ENCODE data around the gene SDHAF3. TPM values are rescaled to one million over a fixed set of nuclear protein-coding genes. Genes with fewer than 3 reads are reported as not detected.

Gene SDHAF3
- total RNA-seq, 4 donors from 2014 or later: 6.4 to 20.8 (median 11.3) TPM

DNA sequence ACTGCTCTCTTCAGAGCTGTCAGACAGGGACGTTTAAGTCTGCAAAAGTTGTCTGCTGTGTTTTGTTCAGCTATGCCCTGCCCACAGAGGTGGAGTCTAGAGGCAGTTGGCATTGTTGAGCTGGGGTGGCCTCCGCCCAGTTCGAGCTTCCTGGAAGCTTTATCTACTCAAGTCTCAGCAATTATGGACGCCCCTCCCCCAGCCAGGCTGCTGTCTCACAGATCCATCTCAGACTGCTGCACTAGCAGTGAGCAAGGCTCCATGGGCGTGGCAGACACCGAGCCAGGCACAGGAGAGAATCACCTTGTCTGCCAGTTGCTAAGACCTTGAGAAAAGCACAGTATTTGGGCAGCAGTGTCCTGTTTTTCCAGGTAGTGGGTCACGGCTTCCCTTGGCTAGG is 98.1 kb downstream of the SDHAF3 start:
- Histone ChIP-seq H3K27ac (no peak overlapping the region), H3K4me1 (no peaks in the 10 kb centered on the region), H3K36me3 (no peaks in the 10 kb centered on the region), H3K9me3 (no peaks in the 10 kb centered on the region), H3K4me3 (replicated peaks in 1 of 3) (no peak overlapping the region), H3K27me3 (no peaks in the 10 kb centered on the region)
- intact Hi-C loops (cut with DNase I): no loop called here
- WGBS, 2 donors: 63 to 70% methylated on average over 4 to 6 of the region's 7 CpGs
- DNase-seq: no peak
- TF ChIP-seq POLR2A (IDR thresholded peaks at IDR 0.05): no peak
- TF ChIP-seq, protein P1, sequence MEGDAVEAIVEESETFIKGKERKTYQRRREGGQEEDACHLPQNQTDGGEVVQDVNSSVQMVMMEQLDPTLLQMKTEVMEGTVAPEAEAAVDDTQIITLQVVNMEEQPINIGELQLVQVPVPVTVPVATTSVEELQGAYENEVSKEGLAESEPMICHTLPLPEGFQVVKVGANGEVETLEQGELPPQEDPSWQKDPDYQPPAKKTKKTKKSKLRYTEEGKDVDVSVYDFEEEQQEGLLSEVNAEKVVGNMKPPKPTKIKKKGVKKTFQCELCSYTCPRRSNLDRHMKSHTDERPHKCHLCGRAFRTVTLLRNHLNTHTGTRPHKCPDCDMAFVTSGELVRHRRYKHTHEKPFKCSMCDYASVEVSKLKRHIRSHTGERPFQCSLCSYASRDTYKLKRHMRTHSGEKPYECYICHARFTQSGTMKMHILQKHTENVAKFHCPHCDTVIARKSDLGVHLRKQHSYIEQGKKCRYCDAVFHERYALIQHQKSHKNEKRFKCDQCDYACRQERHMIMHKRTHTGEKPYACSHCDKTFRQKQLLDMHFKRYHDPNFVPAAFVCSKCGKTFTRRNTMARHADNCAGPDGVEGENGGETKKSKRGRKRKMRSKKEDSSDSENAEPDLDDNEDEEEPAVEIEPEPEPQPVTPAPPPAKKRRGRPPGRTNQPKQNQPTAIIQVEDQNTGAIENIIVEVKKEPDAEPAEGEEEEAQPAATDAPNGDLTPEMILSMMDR (IDR thresholded peaks at IDR 0.05): no peak

DNA sequence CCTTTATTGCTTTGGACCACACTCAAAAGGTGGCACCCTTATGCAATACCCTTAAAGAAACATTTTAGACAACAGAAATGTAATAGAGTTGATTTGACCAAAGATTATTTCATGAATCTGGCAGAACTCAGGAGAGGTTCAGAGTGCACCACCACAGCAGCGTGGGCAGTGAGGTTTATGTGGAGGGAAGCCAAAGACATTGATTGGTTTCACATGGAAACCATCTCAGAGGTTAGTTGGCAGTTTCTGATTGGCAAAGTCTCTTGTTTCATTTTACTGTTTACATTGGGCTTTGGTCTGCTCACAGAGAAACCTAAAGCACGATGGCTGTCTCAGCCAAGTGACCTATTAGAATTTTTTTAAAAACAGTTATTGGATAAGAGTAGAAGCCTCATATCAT is 101.3 kb downstream of the SDHAF3 start:
- intact Hi-C loops (cut with DNase I): no loop called here
- TF ChIP-seq, protein P1 (IDR thresholded peaks at IDR 0.05): no peak
- TF ChIP-seq POLR2A (IDR thresholded peaks at IDR 0.05): no peak
- no peak for DNase-seq

DNA sequence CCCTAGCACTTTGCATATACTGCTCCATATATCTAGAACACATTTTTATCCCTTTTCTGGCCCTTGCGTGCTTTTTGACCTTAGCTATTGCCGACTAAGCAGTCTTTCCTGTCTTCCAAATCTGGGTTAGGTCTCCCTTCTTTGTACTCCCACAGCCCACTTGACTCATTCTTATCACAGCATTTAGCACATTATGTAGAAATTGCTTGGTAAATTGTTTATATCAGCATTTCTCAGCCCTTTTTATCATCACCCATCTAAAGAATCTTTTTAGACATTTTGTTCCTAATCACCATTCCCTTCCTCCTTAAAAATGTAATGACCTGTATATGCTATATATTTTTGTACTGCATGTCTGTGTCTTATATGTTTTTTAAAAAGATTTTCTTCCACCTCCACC is 101.7 kb downstream of the SDHAF3 start:
- H3K4me1 ChIP-seq: no peaks in the 10 kb centered on the region
- no peaks in the 10 kb centered on the region for H3K36me3 ChIP-seq
- H3K4me3 ChIP-seq (replicated peaks in 1 of 3): no peak overlapping the region
- 88% methylated on average over 2 of the region's 2 CpGs for WGBS, 2 donors
- no peaks in the 10 kb centered on the region for H3K9me3 ChIP-seq
- H3K27ac ChIP-seq: no peak overlapping the region
- no peak for DNase-seq
- H3K27me3 ChIP-seq: no peaks in the 10 kb centered on the region
- intact Hi-C loops (cut with DNase I): no loop called here
- TF ChIP-seq POLR2A (IDR thresholded peaks at IDR 0.05): no peak
- TF ChIP-seq, protein P1 (IDR thresholded peaks at IDR 0.05): no peak

More for the DNA sequence above, 101.3 kb downstream of the SDHAF3 start:
- Histone ChIP-seq H3K4me3 (replicated peaks in 1 of 3) (no peak overlapping the region), H3K27ac (no peak overlapping the region), H3K36me3 (no peaks in the 10 kb centered on the region), H3K9me3 (no peaks in the 10 kb centered on the region), H3K4me1 (no peaks in the 10 kb centered on the region), H3K27me3 (no peaks in the 10 kb centered on the region)
- WGBS, 2 donors: 23 to 27% methylated on average over 2 of the region's 2 CpGs

DNA sequence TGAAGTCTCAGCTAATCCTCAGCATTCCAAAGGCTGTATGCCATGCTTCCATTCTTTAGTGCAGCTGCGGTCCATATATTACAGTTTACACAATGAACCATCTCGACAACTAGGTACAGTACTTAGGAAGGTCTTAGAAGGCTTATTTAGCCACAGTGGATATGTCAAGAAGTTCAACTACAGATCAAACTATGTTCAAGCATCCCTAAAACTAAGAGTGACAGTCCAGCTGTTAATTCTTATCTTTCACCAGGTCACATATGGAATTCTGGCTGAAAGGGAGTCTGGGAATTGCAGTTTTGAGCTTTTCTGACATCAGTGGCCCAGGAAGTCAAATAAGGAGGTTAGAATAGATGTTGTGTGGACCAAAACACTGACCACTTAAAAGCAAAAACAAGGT is 106.8 kb downstream of the SDHAF3 start:
- intact Hi-C loops (cut with DNase I): no loop called here
- no peaks in the 10 kb centered on the region for H3K9me3 ChIP-seq
- no peaks in the 10 kb centered on the region for H3K36me3 ChIP-seq
- H3K27ac ChIP-seq: no peak overlapping the region
- no peaks in the 10 kb centered on the region for H3K27me3 ChIP-seq
- 72 to 81% methylated on average over 2 of the region's 2 CpGs for WGBS, 2 donors
- TF ChIP-seq, protein P1 (IDR thresholded peaks at IDR 0.05): no peak
- no peak for TF ChIP-seq POLR2A (IDR thresholded peaks at IDR 0.05)
- no peak overlapping the region for H3K4me3 ChIP-seq (replicated peaks in 1 of 3)
- DNase-seq: no peak
- no peaks in the 10 kb centered on the region for H3K4me1 ChIP-seq

DNA sequence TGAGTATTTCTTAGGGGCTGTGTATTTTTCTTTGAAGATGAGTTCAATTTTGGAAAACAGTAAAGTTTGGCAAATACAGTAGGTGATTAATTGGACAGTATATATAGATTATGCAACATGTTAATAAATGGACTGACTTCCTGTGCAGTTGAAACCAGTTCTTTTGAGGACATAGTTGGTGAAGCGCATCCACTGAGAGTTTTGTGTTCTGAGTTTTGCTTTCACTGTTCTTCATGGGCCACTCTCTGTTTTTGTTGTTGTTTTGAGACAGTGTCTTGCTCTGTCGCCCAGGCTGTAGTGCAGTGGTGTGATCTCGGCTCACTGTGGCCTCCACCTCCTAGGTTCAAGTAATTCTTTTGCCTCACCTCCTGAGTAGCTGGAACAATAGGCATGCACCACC is 109.0 kb downstream of the SDHAF3 start:
- DNase-seq: no peak
- Histone ChIP-seq H3K4me3 (replicated peaks in 1 of 3) (no peak overlapping the region), H3K27me3 (no peaks in the 10 kb centered on the region), H3K36me3 (no peaks in the 10 kb centered on the region), H3K27ac (no peak overlapping the region), H3K9me3 (no peaks in the 10 kb centered on the region), H3K4me1 (no peaks in the 10 kb centered on the region)
- WGBS, 2 donors: 54 to 55% methylated on average over 3 of the region's 3 CpGs
- intact Hi-C loops (cut with DNase I): no loop called here
- TF ChIP-seq, protein P1 (IDR thresholded peaks at IDR 0.05): no peak
- no peak for TF ChIP-seq POLR2A (IDR thresholded peaks at IDR 0.05)

Other genes starting within 250 kb of the SDHAF3 start
- gene DLX6, start 112.1 kb upstream of the SDHAF3 start, total RNA-seq: under 1 TPM in 1 of 4 donors, not detected in 3; 0.81 TPM
- gene DLX5, start 92.9 kb upstream of the SDHAF3 start, total RNA-seq: 1 to 10 TPM in 1 of 4 donors, under 1 TPM in 2, not detected in 1; 0.54 to 1.5 (median 0.67) TPM

Data from thyroid gland (tissue), 4 donors.